Measurements from ENCODE around the gene RBPJ.

GRCh38 chr4:26407476-26407875 lies 86.7 kb downstream of the RBPJ start:
- TF ChIP-seq POLR2A (IDR thresholded peaks at IDR 0.05): no peak
- TF ChIP-seq CTCF (IDR thresholded peaks at IDR 0.05): no peak
